ENCODE data around the gene DCLK3.

Gene DCLK3

DNA sequence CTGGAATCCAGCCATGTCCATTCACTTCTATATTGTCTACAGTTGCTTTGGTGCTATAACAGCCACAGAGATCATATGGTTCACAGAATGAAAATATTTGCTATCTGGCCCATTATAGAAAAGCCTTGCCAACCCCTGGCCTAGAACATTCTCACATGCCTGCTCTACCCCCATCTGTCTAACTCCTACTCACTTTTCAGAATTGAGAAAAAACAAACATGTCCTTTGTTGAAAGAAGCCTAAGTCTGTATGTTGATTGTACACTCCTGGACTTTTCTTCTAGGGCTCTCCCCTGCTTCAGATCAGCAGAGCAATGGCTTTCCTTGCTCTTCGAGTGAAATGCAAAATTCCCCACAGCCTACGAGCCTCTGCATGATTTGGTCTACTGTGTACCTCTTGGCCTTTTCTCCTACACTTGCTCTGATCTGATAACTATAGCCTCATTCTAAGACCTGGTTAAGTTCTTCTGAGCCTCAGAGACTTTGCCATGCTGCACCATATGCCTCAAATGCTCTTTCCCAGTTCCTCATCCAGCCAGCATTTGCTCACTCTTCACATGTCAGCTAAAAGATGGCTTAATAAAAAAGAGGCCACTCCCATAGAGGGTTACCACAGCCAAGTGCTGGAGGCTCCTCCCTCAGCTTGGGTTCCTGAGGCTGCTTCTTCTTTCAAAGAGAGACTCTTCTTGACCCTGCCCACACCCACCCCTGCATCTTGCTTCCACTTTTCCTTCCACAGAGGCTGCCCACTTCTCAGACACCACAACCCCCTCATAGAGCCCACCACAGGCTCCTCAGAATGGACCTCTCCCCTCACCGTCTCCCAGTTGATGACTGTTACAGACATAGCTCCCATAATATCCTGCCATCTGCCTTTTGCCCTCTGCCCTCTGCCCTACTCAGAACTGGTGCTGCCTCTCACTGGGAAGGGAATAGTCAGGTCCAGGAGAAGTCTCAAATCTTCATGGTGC is 22.9 kb upstream of the DCLK3 start:
- H3K27me3 Mint-ChIP-seq, result peaks cover 21 to 29% of the 10 kb centered on the region in 2 donors
- H3K4me1 Mint-ChIP-seq (ENCODE audit: low read depth in 2 of 2), result no peaks in the 10 kb centered on the region
- DNase-seq (no peak), ATAC-seq (replicated peaks) (no peak)
- no peaks in the 10 kb centered on the region for H3K9me3 Mint-ChIP-seq
- H3K36me3 Mint-ChIP-seq (ENCODE audit: insufficient read depth), result no peaks in the 10 kb centered on the region
- H3K27ac Mint-ChIP-seq, result no peak overlapping the region
- H3K4me3 Mint-ChIP-seq, result no peak overlapping the region

DNA sequence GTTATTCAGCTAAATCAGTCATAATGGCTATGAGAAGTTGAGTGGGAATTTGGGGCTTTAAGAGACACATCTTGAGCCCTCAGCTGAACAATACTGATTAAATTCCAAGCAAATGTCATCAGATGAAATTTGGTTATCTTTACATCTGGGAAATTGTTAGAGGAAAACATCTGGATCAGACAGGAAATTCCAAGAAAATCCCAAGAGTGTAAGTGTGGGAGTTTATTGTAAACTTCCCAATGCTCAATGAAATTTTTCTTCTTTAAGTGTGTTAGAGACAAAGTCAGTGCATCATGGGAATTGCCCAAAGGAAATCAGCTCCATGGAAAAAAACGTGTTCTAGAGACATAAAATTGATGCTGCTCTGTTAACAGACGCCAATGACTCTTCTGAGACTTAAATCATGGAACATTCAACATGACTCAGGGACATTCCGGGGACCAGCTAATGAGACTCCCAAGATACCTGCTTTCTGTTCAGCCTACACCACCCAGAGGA is 19.8 kb upstream of the DCLK3 start:
- Mint-ChIP-seq H3K27me3 (peaks cover 6 to 13% of the 10 kb centered on the region in 2 donors), H3K4me3 (no peak overlapping the region), H3K4me1 (ENCODE audit: low read depth in 2 of 2) (no peaks in the 10 kb centered on the region), H3K27ac (no peak overlapping the region), H3K36me3 (ENCODE audit: insufficient read depth) (no peaks in the 10 kb centered on the region), H3K9me3 (no peaks in the 10 kb centered on the region)
- no peak for DNase-seq
- ATAC-seq (replicated peaks), result no peak

DNA sequence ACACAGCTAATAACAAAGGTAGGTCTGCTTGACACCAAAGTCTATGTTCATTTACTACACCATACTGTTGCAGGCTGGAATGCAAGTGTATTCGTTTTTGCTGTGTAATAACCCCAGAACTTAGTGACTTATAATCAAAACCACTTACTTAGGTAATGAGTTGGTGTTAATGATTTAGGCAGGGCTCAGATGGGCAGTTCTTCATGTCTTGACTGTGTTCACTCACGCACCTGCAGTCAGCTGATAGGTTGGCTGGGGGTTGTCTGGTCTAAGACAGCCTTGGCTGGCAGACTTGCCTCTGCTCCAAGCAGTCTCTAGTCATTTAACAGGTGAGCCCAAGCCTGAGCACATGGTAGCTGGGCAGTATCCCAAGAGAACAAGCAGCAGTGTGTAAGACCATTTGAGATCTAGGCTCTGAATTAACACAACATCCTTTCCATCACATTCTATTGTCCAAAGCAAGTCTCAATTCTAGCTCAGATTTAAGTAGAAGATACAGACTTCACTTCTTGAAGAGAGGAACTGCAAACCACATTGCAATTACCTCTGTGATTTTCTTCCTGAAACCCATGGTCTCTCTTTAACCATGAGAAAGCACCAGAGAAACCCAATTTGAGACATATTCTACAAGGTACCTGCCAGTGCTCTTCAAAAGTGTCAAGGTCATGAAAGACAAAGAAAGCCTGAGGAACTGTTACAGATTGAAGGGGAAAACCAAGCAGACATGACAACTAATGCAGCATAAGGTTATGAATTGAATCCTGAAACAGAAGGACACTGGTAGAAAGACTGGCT is 13.3 kb upstream of the DCLK3 start:
- DNase-seq, result no peak
- H3K4me3 Mint-ChIP-seq, result no peak overlapping the region
- H3K36me3 Mint-ChIP-seq (ENCODE audit: insufficient read depth), result no peaks in the 10 kb centered on the region
- H3K9me3 Mint-ChIP-seq, result no peaks in the 10 kb centered on the region
- no peak for ATAC-seq (replicated peaks)
- no peak overlapping the region for H3K27ac Mint-ChIP-seq
- no peaks in the 10 kb centered on the region for H3K4me1 Mint-ChIP-seq (ENCODE audit: low read depth in 2 of 2)
- H3K27me3 Mint-ChIP-seq, result peaks cover 6 to 11% of the 10 kb centered on the region in 2 donors

DNA sequence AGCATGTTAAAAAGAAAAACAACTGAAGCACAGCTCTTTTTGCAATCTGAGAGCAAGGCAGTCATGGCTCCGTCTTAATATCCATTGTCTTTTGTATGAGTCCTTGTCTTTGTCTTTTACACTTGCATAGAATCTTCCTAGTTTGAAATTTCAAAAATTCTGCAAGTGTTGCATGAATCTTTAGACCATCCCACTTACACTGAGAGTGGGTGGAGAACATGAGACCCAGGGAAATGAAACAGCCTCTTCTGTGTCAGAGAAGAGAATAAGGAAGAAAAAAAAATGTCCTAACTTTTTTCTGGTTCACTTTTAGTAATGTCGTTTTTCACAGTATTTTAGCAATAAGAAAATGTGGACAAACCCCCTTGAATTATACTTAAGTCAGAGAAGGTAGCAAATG is 12.1 kb upstream of the DCLK3 start:
- no peaks in the 10 kb centered on the region for H3K36me3 Mint-ChIP-seq (ENCODE audit: insufficient read depth)
- DNase-seq (no peak), ATAC-seq (replicated peaks) (no peak)
- H3K27me3 Mint-ChIP-seq, result peaks cover 5 to 7% of the 10 kb centered on the region in 2 donors
- no peaks in the 10 kb centered on the region for H3K9me3 Mint-ChIP-seq
- no peaks in the 10 kb centered on the region for H3K4me1 Mint-ChIP-seq (ENCODE audit: low read depth in 2 of 2)
- H3K27ac Mint-ChIP-seq, result no peak overlapping the region
- H3K4me3 Mint-ChIP-seq, result no peak overlapping the region

DNA sequence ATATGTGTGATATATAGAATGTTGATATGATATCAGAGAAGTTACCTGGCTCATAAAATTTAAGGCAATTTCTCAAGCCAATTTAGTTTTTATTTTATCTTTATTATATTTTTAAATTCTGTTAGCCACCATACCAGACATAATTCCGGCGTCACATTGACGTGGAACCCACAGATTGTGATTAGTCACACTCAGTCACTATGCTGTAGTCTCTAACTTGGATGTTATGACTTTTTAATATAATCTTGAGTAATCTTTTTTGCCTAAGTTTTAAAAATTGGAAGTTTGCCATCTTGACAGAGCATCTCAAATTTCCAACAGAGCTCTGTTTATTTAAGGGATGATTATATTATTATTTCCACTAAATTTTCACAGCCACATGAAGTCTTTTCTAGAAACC is 9.7 kb upstream of the DCLK3 start:
- Mint-ChIP-seq H3K36me3 (ENCODE audit: insufficient read depth) (no peaks in the 10 kb centered on the region), H3K4me3 (no peak overlapping the region), H3K27me3 (peaks cover 23 to 28% of the 10 kb centered on the region in 2 donors), H3K4me1 (ENCODE audit: low read depth in 2 of 2) (no peaks in the 10 kb centered on the region), H3K9me3 (no peaks in the 10 kb centered on the region), H3K27ac (no peak overlapping the region)
- no peak for DNase-seq
- ATAC-seq (replicated peaks), result no peak

DNA sequence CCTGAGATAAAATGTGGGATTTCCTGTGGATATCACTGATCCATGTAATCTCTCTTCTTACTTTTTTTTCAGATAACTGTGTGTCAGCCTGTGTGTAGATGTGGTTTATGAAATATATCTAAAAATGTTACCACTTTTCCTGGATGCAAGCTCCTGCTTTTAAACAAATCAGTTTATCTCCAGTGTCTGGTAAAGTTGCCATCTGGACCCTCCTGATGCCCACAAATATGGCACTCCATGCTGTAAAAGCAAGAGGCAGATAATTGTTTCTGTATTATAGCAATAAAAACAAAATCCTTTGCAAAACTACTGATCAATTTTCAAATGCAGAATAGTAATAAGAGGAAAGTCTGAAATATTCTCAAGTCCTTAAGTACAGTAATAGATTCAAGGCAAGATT is 7.6 kb upstream of the DCLK3 start:
- Mint-ChIP-seq H3K27me3 (peaks cover 45 to 49% of the 10 kb centered on the region in 2 donors), H3K4me3 (no peak overlapping the region), H3K36me3 (ENCODE audit: insufficient read depth) (no peaks in the 10 kb centered on the region), H3K4me1 (ENCODE audit: low read depth in 2 of 2) (no peaks in the 10 kb centered on the region), H3K27ac (no peak overlapping the region), H3K9me3 (no peaks in the 10 kb centered on the region)
- ATAC-seq (replicated peaks) (no peak), DNase-seq (no peak)

DNA sequence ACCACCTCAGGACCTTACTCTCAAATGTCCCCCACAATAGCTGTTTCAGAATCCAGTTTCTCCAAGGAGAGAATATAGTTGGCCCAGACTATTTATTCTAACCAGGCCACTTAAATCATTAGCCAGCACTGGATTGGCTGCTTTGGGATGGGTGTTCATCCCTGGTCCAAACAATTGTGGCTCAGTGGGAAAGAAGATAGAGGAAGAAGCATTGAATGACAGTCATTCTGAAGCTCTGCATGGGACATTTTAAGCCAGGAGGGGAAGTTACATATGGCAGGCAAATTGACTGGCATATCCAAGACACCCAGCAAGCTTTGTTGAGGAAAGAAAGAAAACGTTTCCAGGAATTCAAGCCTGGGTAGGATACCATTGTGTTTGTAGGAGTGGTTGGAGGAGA is 5.6 kb upstream of the DCLK3 start:
- Mint-ChIP-seq H3K4me1 (ENCODE audit: low read depth in 2 of 2) (peaks cover under 1 to 2% of the 10 kb centered on the region in 2 donors), H3K9me3 (no peaks in the 10 kb centered on the region), H3K36me3 (ENCODE audit: insufficient read depth) (no peaks in the 10 kb centered on the region), H3K27me3 (peaks cover 53 to 64% of the 10 kb centered on the region in 2 donors), H3K4me3 (no peak overlapping the region), H3K27ac (no peak overlapping the region)
- ATAC-seq (replicated peaks) (no peak), DNase-seq (no peak)

DNA sequence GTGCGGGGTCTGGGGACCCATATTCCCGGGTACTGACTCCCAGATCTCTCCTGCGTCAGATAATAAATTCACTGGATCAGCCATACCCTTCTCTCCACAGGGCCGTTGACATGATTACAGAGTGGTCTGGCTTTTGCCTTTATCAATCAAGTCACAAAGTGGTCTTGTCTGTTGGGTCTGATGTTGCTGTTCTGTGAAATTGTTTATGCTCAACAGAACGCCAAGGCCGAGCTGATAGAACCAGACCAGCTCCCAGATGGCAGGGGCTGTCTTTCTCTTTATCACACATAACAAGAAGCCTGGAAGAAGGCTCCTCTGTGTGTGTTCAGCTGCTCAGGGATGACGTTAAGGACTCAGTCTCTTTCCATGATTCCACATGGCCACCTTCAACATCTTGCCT is 751 bp upstream of the DCLK3 start:
- no peak for ATAC-seq (replicated peaks)
- H3K9me3 Mint-ChIP-seq, result no peaks in the 10 kb centered on the region
- peaks cover 5 to 7% of the 10 kb centered on the region in 2 donors for H3K4me1 Mint-ChIP-seq (ENCODE audit: low read depth in 2 of 2)
- H3K36me3 Mint-ChIP-seq (ENCODE audit: insufficient read depth), result no peaks in the 10 kb centered on the region
- no peak for DNase-seq
- H3K27me3 Mint-ChIP-seq, result peaks cover 73 to 90% of the 10 kb centered on the region in 2 donors
- H3K27ac Mint-ChIP-seq, result no peak overlapping the region
- H3K4me3 Mint-ChIP-seq, result peak overlapping the region; percentile 48 to 66

DNA sequence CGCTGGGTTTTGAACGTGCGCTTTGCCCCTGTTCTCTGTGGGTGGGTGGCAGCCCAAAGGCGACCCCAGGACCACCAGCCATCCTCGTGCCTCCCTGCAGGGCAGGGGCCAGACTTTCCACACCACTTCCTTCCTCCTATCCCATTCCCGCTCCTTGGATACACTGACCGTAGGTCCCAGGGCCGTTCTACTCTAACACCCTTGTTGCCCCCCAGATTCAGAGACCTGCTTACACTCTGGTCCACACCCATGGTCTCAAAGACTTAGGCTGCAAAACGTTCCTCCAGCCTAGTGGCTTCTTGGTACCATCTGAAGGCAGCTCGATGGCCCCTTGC is 318 bp upstream of the DCLK3 start:
- H3K27ac Mint-ChIP-seq, result no peak overlapping the region
- no peaks in the 10 kb centered on the region for H3K9me3 Mint-ChIP-seq
- H3K4me1 Mint-ChIP-seq (ENCODE audit: low read depth in 2 of 2), result peaks cover 5 to 7% of the 10 kb centered on the region in 2 donors
- H3K4me3 Mint-ChIP-seq, result peak overlapping the region; percentile 48 to 66
- peaks cover 73 to 90% of the 10 kb centered on the region in 2 donors for H3K27me3 Mint-ChIP-seq
- H3K36me3 Mint-ChIP-seq (ENCODE audit: insufficient read depth), result no peaks in the 10 kb centered on the region
- no peak for DNase-seq
- no peak for ATAC-seq (replicated peaks)

DNA sequence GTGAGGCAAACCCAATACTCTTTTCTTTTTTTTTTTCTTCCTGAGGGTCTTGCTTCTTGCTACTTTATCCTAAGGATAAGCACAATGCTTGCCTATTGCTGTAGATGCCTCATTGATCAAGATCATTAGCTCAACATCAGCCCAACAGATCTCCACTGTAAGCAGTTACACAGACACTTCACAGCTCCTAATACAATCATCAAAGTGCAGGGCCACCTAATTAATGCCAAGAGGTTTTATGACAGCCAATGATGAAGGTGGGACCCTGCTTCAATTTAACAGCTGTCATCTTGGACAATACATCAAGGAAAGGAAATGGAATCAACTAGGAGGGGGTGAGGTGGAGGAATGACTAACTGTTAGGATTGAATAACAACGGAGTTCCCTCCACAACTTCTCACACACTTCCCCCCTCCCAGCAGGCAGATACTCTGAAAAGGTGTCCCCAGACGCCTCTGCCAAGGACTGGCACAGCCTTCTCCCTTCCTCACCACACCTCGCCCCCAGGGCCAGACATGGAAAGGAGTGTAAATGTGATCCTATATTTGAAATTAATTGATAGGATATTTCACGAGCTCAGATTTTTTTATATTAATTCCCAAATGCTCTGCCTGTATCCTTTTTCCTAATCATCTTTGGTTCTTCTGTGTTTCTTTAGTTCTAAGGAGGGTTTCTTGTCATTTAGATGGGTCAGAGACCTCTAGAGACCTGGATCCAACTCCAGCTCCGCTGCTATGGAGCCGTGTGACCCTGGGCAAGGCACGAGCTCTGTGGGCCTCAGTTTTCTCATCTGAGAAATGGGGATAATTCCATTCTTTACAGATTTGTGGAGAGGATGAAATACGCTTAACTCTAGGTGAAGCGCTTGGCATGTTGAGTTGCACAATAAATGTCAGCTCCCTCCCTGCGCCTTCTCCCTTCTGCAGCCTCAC is 1.2 kb downstream of the DCLK3 start:
- no peaks in the 10 kb centered on the region for H3K36me3 Mint-ChIP-seq (ENCODE audit: insufficient read depth)
- H3K27ac Mint-ChIP-seq, result no peak overlapping the region
- peaks cover 5 to 7% of the 10 kb centered on the region in 2 donors for H3K4me1 Mint-ChIP-seq (ENCODE audit: low read depth in 2 of 2)
- H3K27me3 Mint-ChIP-seq, result peaks cover 67 to 86% of the 10 kb centered on the region in 2 donors
- no peak for ATAC-seq (replicated peaks)
- no peak overlapping the region for H3K4me3 Mint-ChIP-seq
- H3K9me3 Mint-ChIP-seq, result no peaks in the 10 kb centered on the region
- DNase-seq, result no peak

DNA sequence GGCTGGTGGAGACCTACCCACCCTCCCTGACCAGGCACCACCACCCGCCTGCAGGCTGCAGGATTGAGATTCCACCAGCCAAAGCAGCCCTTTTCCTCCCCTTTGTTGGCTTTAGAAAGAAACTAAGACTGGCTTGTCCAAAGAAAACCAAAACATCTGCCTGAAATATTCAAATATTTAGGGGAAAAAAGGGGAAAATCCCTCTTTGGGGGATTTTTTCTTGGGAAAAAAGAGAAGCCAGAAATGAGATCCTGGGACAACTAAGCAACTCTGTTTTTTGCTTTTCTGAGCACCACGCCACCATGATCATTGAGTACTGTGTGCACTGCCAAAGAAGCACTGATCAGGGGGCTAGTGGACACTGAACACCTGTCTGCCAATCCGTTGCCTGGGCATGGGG is 2.6 kb downstream of the DCLK3 start:
- Mint-ChIP-seq H3K4me3 (no peak overlapping the region), H3K4me1 (ENCODE audit: low read depth in 2 of 2) (peaks cover 5 to 7% of the 10 kb centered on the region in 2 donors), H3K9me3 (no peaks in the 10 kb centered on the region), H3K27ac (no peak overlapping the region), H3K27me3 (peaks cover 65 to 81% of the 10 kb centered on the region in 2 donors), H3K36me3 (ENCODE audit: insufficient read depth) (no peaks in the 10 kb centered on the region)
- DNase-seq (no peak), ATAC-seq (replicated peaks) (no peak)

DNA sequence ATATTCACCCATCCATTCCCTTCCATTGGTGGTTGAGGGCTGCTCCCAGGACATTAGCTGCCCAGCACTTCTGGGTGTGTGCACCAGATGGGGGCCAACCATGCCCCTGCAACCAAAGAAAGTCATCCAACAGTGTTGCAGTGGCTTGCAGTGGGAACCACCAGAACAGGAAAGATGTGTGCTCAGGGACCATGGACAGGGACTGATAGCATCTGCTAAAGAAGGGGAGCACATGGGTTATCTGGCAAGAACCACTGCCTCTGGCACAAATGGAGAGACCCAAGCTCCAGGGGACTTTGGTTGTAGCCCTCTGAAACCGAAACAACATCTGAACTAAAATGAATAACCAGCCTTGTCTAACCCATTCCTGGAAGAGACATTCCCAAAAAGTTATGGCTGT is 8.1 kb downstream of the DCLK3 start:
- Mint-ChIP-seq H3K4me1 (ENCODE audit: low read depth in 2 of 2) (no peaks in the 10 kb centered on the region), H3K27me3 (peaks cover 57 to 71% of the 10 kb centered on the region in 2 donors), H3K4me3 (no peak overlapping the region), H3K9me3 (no peaks in the 10 kb centered on the region), H3K36me3 (ENCODE audit: insufficient read depth) (no peaks in the 10 kb centered on the region), H3K27ac (no peak overlapping the region)
- ATAC-seq (replicated peaks) (no peak), DNase-seq (no peak)

DNA sequence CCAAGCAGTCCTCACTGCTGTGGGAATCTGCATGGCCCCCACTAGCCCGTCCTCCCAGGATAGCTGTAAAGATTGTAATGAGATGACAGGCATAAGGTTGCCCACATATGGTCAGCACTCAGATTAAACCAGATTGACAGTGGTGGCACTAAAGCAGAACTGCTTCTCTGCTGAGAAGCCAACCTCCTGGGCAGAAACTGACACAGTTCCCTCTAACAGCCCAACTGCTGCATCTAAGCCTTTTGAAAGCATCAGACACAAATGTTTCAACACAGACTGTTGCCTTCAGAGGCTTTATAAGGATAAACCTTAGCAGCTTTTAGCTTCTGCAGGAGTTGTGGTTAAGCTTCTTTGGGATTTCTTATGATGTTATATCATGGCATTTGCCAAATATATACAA is 13.0 kb downstream of the DCLK3 start:
- Mint-ChIP-seq H3K36me3 (ENCODE audit: insufficient read depth) (no peaks in the 10 kb centered on the region), H3K27me3 (peaks cover 43 to 60% of the 10 kb centered on the region in 2 donors), H3K27ac (no peak overlapping the region), H3K4me1 (ENCODE audit: low read depth in 2 of 2) (no peaks in the 10 kb centered on the region), H3K4me3 (no peak overlapping the region), H3K9me3 (peaks cover 0 to 1% of the 10 kb centered on the region in 2 donors)
- ATAC-seq (replicated peaks) (no peak), DNase-seq (no peak)
